ENCODE measurements around the gene KRTAP5-11.

Gene KRTAP5-11

GRCh38 chr11:71565263-71565662 lies 17.4 kb downstream of the KRTAP5-11 start, which contains the start of gene KRTAP5-10:
Gene KRTAP5-10, plus strand, starts transcription at chr11:71565563. Its CDS starts 25 bp downstream, at chr11:71565588.
- DNase-seq (ENCODE audit: low spot score) = no peak
- TF ChIP-seq CTCF (IDR thresholded peaks at IDR 0.05; ENCODE audit: extremely low read depth, missing control alignments) = no peak

GRCh38 chr11:71564430-71564829 lies 18.2 kb downstream of the KRTAP5-11 start:
- TF ChIP-seq CTCF (IDR thresholded peaks at IDR 0.05; ENCODE audit: extremely low read depth, missing control alignments) = no peak
- no peak for DNase-seq (ENCODE audit: low spot score)

GRCh38 chr11:71563406-71563805 lies 19.3 kb downstream of the KRTAP5-11 start:
- DNase-seq (ENCODE audit: low spot score) = peak; percentile 80
- peak; percentile 54 for TF ChIP-seq CTCF (IDR thresholded peaks at IDR 0.05; ENCODE audit: extremely low read depth, missing control alignments)

- no peak for DNase-seq (ENCODE audit: low spot score)
- TF ChIP-seq CTCF (IDR thresholded peaks at IDR 0.05; ENCODE audit: extremely low read depth, missing control alignments) = no peak
These were observed 20.6 kb downstream of the KRTAP5-11 start for GRCh38 chr11:71562120-71562519.

DNA sequence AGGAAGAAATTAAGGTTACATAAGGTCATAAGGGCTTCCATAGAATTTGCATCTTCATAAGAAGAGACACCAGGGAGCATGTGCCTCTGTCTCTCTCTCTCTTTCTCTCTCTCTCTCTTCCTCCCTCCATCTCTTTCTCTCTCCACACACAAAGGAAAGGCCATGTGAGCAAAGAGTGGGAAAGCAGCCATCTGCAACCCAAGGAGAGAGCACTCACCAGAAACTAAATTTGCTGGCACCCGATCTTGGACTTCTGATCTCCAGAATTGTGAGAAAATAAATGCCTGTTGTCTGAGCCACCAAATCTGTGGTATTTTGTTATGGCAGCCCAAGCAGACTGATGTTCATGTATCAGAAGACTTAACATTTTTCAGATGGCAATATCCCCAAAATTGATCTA lies 23.7 kb downstream of the KRTAP5-11 start:
- no peak for DNase-seq (ENCODE audit: low spot score)
- TF ChIP-seq CTCF (IDR thresholded peaks at IDR 0.05; ENCODE audit: extremely low read depth, missing control alignments) = no peak

GRCh38 chr11:71557257-71557656 lies 25.4 kb downstream of the KRTAP5-11 start:
- DNase-seq (ENCODE audit: low spot score) = no peak
- no peak for TF ChIP-seq CTCF (IDR thresholded peaks at IDR 0.05; ENCODE audit: extremely low read depth, missing control alignments)

DNA sequence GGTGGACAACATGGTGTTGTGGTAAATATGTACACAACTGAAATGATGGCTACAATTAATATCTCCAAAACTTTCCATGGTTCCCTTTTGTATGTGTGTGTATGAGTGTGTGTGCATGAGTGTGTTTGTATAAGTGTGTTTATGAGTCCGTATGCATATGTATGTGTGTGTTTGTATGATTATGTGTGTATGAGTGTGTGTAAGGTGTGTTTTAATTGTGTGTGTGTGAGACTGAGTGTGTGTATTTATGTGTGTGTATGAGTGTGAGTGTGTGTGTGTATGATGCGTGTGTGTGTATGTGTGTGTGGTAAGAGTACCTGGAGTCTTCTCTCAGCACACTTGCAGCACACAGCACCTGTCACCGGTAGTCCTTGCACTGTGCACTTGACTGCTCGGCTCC lies 26.7 kb downstream of the KRTAP5-11 start:
- no peak for TF ChIP-seq CTCF (IDR thresholded peaks at IDR 0.05; ENCODE audit: extremely low read depth, missing control alignments)
- DNase-seq (ENCODE audit: low spot score) = no peak
